Ishikawa (cell line): Measurements from ENCODE around the gene HOXA13.
A peak's percentile ranks its signal among the peaks of the same experiment; 100 is the strongest.

Source experiments
- CEBPB ChIP-seq: IDR thresholded peaks from 2 replicates; pipeline ENCODE4 v1.6.1; 2012
- CREB1 ChIP-seq: IDR thresholded peaks from 2 replicates; pipeline ENCODE4 v1.6.1; 2012; ENCODE audit warnings: low read depth
- EGR1 ChIP-seq: IDR thresholded peaks from 2 replicates; pipeline ENCODE4 v1.6.1; 2012
- EP300 ChIP-seq: IDR thresholded peaks from 2 replicates; pipeline ENCODE4 v1.6.1; 2012; ENCODE audit warnings: borderline replicate concordance
- FOXM1 ChIP-seq: IDR thresholded peaks from 2 replicates; pipeline ENCODE4 v1.6.1; 2012; ENCODE audit warnings: low read depth, borderline replicate concordance
- NFIC ChIP-seq: IDR thresholded peaks from 2 replicates; pipeline ENCODE4 v1.6.1; 2012
- RAD21 ChIP-seq: IDR thresholded peaks from 2 replicates; pipeline ENCODE4 v1.6.1; 2012; ENCODE audit warnings: low read depth
- TAF1 ChIP-seq: IDR thresholded peaks from 2 replicates; pipeline ENCODE4 v1.6.1; 2012; ENCODE audit warnings: low read depth, mild to moderate bottlenecking
- TCF12 ChIP-seq: IDR thresholded peaks from 2 replicates; pipeline ENCODE4 v1.6.1; 2012; ENCODE audit warnings: low read depth
- TEAD4 ChIP-seq: IDR thresholded peaks from 2 replicates; pipeline ENCODE4 v1.6.1; 2012
- YY1 ChIP-seq: IDR thresholded peaks from 2 replicates; pipeline ENCODE4 v1.6.1; 2012; ENCODE audit warnings: low read depth
- ZBTB7A ChIP-seq: IDR thresholded peaks from 2 replicates; pipeline ENCODE4 v1.6.1; 2012; ENCODE audit warnings: low read depth
- TF ChIP-seq, protein P1 (sequence below): IDR thresholded peaks from 2 replicates; pipeline ENCODE4 v1.6.1; 2012
- TF ChIP-seq, protein P2 (sequence below): IDR thresholded peaks from 2 replicates; pipeline ENCODE4 v1.6.1; 2012
- TF ChIP-seq, protein P3 (sequence below): IDR thresholded peaks from 2 replicates; pipeline ENCODE4 v1.6.1; 2012; ENCODE audit warnings: low read depth, mild to moderate bottlenecking

Gene HOXA13

DNA sequence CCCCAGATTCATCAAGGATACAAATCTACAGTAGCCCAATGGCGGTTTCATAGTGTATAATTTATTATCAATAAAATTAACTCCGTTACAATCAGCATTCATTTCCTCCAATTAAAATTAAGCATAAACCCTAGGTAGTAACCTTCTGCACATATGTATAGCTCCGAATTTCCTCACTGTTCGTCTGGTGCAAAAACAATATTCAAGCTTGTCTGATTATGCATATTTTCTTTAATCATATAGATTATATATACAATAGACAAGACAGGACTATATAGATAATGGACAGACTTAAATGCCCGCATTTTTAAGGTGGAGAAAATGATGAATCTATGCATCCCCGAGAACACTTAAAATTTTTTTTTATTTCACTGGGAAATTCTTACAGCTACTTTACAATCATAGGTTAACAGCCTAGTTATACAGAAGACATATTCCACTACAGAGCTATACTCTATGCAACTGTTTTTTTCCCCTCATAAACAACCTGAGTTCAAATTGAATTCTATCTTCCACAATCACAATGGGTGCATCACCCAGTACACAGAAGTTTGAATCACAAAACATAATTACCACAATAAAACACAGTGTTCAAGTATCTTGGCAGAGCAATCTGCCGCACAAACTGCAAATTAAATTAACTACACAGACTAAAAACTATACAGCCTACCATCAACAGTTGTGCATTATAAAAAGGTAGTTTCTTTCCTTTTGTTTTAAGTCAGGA is 37.2 kb downstream of the HOXA13 start:
- no peak for TF ChIP-seq CREB1

DNA sequence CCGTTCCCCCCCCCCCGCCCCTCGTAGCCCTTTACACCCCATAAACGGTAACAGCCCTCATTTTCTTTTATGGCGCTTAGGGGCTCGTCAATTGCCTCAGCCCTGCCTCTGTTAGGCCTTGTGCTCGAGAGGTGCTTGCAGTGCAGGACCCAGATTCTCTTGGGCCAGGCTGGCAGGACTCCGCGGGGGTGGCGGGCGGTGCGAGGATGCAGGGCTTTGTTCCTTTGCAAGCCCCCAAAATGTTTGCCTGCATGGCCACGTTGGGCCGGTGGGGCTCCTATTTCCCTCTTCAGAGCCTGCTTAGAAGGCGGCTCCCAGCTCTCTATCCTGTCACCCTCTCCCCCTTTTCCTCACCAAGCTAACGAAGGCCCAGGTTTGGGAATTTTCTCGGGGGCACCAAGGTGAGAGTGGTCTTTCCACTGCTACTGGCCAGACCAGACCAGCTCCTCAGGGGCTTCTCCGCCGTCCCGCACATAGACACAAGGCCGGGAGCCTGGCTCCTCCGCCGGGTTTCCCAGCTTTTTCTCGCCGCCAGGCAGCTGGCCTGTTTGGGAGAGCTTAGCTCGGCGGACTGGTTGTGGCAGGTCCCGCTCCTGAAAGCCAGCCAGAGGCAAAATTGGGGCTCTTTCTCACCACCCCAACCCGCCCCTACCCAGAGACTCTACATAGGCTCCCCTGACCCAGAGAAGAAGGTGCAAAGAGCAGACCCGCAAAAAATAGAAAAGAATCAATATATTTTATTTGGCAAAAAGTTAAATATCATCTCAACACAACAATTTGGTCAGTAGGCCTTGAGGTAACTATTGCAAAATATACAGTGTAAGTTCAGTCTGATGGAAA is 38.0 kb downstream of the HOXA13 start:
- TF ChIP-seq NFIC (no peak), TCF12 (no peak), EGR1 (no peak), YY1 (no peak), CREB1 (no peak)
- TF ChIP-seq, protein P1, sequence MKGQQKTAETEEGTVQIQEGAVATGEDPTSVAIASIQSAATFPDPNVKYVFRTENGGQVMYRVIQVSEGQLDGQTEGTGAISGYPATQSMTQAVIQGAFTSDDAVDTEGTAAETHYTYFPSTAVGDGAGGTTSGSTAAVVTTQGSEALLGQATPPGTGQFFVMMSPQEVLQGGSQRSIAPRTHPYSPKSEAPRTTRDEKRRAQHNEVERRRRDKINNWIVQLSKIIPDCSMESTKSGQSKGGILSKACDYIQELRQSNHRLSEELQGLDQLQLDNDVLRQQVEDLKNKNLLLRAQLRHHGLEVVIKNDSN = no peak

DNA sequence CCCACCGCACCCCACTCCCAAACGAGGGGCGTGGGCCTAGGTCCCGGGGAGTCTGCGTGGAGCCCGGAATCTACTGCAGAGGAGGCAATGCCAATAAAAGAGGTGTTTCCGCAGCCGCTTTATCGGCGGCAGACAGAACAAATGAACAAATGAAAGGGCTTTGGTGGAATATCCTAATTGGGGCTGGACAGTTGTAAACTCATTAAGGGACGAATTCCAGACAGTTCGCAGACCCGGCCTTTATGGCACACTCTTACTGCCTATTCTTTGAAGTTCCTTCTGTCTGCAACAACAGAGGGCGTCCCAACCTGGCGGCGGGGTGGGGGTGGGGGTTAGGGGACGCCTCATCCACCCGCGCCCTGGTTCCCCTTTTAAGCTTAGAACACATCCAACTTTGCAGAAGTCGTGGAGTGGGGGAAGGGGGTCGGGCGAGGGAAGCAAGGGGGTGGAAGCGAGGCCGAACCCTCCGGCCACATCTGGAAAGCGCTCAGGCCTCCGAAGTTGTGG is 38.6 kb downstream of the HOXA13 start:
- TF ChIP-seq ZBTB7A (peak; percentile 99), TCF12 (no peak), CREB1 (no peak), TAF1 (no peak; the same call in 1 of the 2 replicates)

DNA sequence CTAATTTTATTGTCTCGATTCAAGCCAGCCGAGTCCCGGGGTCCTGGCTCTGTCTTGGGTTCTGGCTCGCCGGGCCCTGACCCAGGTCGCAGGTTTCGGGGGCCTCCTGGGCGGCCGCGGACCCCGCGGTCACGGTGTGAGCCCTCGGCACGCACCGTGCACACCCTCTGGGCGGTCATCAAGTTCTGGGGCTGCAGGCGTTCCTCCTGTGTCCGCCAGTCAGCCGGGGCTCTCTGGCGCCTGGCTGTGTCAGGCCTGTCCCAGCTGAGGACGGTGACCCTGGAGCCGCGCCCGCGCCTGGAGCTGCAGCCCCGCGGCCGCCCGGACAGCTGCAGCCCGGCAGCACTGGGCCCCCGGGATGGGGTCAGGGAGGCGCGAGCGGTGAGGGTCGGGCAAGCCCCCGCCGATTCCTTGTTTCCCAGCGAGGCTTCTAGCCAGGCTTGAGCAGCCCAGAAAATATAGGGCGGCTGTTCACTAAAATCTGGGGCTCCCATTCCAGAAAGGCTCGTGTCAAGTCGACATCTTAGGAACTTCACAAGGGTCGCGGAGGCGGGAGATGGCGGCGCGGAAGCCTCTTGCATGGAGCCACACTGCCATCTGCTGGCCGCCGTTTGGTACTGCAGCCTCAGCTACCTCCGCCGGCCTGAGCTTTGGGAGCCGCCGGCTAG is 39.2 kb downstream of the HOXA13 start:
- TF ChIP-seq FOXM1 (no peak), RAD21 (peak; percentile 92), TAF1 (peak; percentile 48; the same call in 1 of the 2 replicates), YY1 (peak; percentile 96), TEAD4 (peak; percentile 79), TCF12 (no peak), NFIC (no peak), EGR1 (peak; percentile 70), ZBTB7A (no peak; the same call in 1 of the 2 replicates)
- TF ChIP-seq, protein P2, sequence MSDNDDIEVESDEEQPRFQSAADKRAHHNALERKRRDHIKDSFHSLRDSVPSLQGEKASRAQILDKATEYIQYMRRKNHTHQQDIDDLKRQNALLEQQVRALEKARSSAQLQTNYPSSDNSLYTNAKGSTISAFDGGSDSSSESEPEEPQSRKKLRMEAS = peak; percentile 57; the same call in 1 of the 2 replicates
- TF ChIP-seq, protein P3, sequence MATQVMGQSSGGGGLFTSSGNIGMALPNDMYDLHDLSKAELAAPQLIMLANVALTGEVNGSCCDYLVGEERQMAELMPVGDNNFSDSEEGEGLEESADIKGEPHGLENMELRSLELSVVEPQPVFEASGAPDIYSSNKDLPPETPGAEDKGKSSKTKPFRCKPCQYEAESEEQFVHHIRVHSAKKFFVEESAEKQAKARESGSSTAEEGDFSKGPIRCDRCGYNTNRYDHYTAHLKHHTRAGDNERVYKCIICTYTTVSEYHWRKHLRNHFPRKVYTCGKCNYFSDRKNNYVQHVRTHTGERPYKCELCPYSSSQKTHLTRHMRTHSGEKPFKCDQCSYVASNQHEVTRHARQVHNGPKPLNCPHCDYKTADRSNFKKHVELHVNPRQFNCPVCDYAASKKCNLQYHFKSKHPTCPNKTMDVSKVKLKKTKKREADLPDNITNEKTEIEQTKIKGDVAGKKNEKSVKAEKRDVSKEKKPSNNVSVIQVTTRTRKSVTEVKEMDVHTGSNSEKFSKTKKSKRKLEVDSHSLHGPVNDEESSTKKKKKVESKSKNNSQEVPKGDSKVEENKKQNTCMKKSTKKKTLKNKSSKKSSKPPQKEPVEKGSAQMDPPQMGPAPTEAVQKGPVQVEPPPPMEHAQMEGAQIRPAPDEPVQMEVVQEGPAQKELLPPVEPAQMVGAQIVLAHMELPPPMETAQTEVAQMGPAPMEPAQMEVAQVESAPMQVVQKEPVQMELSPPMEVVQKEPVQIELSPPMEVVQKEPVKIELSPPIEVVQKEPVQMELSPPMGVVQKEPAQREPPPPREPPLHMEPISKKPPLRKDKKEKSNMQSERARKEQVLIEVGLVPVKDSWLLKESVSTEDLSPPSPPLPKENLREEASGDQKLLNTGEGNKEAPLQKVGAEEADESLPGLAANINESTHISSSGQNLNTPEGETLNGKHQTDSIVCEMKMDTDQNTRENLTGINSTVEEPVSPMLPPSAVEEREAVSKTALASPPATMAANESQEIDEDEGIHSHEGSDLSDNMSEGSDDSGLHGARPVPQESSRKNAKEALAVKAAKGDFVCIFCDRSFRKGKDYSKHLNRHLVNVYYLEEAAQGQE = no peak

DNA sequence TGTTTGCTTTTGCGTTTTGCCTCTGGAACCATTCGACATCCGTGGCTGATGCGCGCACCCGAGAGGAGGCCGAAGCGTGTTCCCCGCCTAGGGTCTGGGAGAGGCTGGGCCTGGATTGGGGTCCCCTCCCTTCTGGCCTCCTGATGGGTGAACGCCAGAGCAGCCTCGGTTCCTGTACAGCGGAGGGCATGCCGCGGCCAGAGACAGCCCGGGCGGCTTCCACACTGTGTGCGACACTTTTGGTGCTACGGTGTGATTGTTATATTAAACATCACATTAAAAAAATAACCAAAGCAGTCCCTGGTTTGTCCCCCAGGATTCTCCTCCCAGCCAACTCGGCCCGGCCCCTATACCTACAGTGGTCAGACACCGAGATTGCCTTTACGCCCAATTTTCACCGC is 39.7 kb downstream of the HOXA13 start:
- TF ChIP-seq CEBPB (no peak), EGR1 (no peak), EP300 (no peak), TAF1 (no peak), YY1 (no peak), RAD21 (no peak), TEAD4 (no peak), ZBTB7A (no peak), NFIC (no peak), TCF12 (no peak), FOXM1 (no peak), CREB1 (no peak)
- TF ChIP-seq, protein P2 = no peak
- TF ChIP-seq, protein P1 = no peak
- TF ChIP-seq, protein P3 = no peak
